ENCODE results near the gene KIF1C.

Gene KIF1C

GRCh38 chr17:4969047-4969550, 28.7 kb upstream of the KIF1C start:
- peak; percentile 22 for DNase-seq (ENCODE audit: low read depth)

- no peak for DNase-seq (ENCODE audit: low read depth)
These were observed 28.1 kb upstream of the KIF1C start for GRCh38 chr17:4969551-4970173.

- no peak for DNase-seq (ENCODE audit: low read depth)
These were observed 27.5 kb upstream of the KIF1C start for GRCh38 chr17:4970273-4970672.

DNA sequence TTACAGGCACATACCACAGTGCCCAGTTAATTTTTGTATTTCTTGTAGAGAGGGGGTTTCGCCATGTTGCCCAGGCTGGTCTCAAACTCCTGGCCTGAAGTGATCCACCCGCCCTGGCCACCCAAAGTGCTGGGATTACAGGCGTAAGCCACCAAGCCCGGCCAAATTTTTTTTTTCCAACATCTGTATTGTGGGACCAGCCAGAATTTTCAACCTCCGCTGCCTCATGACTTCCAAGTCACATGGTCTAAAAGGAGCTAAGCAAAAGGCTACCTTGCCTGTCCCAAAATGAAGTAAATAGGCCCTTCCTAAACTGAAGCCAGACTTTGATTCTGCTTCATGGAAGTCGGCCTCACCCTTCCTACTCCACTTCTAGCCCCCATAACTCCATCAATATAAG, 25.9 kb upstream of the KIF1C start:
- no peak for DNase-seq (ENCODE audit: low read depth)

- DNase-seq (ENCODE audit: low read depth): no peak
These were observed 25.4 kb upstream of the KIF1C start for GRCh38 chr17:4972322-4972721.

- no peak for DNase-seq (ENCODE audit: low read depth)
These were observed 25.0 kb upstream of the KIF1C start for GRCh38 chr17:4972752-4973151.

GRCh38 chr17:4973256-4974114, 24.3 kb upstream of the KIF1C start:
- no peak for DNase-seq (ENCODE audit: low read depth)

DNA sequence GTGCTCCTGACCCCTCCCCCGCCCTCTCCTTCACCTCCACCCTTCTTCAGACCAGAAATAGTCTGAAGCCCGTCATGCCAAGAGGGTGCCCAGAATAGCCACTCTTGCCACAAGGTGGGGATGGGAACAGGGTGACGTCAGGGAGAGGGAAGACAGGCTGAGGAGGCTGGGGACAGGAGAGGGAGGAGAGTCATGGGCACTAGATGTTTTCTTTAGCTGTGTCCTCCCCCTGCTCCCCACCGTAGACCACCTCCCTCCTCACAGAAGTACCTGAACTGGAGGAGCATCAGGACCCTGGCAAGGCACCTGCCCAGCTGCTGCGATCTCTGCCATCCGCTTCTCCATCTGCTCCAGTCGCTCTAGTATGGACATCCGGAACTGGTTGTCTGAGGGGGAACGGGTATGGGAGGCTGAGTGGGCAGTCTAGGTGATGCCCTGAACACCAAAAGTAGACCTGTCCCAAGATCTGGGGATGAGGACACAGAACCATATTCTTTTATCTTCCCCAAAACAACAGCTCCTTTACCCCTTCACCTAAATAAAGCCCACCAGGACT, 23.6 kb upstream of the KIF1C start:
- no peak for DNase-seq (ENCODE audit: low read depth)

DNA sequence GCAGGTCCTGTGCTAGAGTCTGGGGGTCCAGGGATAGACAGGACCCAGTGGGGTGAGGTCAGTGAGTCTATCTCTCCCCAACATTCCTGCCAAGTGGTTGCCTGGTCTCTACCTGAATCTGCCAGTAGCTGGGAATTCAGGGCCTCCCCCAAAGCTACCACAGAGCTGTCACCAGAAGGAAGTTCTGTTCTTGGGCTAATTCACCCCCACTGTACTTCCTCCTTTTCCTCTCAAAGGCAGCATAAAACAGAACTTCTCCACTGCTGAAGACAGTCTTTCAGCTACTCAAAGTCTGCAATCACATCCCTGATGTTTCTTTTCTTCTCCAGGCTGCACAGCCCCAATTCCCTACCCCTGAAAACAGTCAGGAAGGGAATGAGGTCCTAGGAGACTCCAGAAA, 19.0 kb upstream of the KIF1C start:
- no peak for DNase-seq (ENCODE audit: low read depth)

- no peak for DNase-seq (ENCODE audit: low read depth)
These were observed 17.0 kb upstream of the KIF1C start for GRCh38 chr17:4980644-4981216.

DNA sequence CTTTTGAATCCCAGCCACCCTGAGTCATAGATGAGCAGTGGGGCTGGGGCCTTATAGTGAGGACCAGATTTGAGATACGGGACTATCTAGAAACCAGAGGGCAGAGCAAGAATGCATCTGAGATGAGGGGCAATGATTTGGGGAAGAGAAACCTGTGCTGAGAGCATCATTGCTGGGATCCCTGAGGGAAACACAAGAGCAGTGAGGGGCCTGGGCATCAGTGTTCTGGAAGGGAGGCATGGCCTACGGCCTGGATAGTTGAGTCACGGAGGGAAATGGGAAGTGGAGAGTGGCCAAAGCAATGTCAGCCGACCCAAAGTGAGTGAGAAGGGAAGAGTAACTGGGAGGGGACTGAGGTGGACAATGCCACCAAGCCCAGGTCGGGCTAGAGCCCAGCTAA, 15.4 kb upstream of the KIF1C start:
- DNase-seq (ENCODE audit: low read depth): no peak

DNA sequence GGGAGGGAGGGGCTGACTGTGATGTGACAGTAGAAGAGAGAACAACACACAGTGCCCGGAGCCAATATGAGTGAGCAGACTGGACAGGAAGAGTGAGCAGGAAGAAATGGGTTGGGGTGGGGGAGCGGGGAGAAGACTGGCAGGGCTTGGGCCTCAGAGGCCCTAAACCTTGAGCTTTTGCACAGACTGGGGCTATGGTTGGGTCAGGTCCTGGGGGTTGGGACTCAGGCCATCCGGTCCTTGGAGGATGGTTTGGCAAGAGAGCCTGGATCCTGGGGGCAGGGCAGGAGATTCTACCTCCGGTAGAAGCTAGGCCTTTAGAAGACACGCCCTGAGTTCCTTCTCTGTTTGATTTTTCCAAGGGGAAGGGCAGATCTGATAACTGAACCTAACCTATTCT, 11.3 kb upstream of the KIF1C start:
- no peak for DNase-seq (ENCODE audit: low read depth)

DNA sequence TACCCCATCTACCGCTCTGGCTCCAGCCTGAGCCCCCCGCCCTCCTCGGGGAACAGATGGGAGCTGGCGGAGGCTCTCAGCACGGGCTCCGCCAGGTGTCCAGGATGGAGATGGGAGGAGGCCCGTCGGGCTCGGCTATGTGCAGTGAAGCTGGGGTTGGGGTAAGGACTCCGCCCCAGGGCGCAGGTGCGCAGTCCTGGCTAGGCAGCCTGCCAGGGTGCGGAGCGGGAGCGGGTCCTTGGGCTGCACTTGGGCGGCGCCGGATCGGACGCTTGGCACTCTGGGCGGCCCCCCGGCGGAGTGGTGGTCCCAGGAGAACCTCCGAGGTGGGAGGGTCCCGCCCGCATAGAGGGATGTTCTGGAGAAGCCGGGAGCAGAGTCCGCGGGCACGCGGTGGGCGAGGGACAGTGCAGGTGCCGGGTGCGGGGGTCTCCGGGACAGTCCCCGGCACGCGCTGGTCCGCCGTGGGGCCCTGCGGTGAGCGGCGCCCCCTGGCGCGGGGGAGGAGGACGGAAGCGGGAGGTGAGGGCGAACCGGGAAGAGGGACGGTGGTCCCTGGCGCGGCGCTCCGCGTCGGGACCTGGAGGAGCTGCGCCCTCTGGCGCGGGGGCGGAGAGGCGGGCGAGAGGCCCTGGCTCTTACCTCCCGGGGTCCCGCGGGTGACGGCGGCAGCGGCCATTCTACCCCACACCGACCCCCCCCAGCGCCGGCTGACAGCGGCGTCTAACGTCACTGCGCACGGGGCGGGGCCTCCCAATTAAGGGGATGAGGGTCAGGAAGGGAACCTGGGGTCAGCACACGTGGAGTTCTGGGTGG, 10.6 kb upstream of the KIF1C start, which contains the start of gene CAMTA2:
TSS of gene CAMTA2 (minus strand) at position 725 of the 816 bp plus-strand sequence. CDS start 1,453 bp downstream, outside the sequence.
- DNase-seq (ENCODE audit: low read depth): peak; percentile 78

- DNase-seq (ENCODE audit: low read depth): no peak
These were observed 9.8 kb upstream of the KIF1C start for GRCh38 chr17:4987767-4988567.

DNA sequence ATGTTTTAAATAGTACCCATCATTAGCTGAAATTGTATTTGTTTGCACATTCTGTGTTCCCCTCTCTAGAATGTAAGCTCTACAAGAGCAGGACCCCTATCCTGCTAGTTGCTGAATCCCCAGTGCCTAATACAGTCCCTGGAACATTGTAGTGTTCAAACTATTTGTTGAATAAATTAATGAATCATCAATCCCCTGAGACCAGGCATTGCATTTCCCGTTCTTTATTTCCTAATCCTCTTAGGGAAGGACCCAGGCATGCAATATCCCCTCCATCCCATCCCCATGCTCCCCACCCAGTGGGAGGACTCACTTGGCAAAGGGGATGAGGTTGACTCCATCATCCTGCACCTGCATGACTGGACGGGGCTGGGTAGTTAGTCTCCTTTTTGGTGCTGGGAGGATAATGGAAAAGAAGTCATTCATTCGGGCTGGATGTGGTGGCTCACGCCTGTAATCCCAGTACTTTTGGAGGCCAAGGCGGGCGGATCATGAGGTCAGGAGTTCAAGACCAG, 3.6 kb upstream of the KIF1C start:
- DNase-seq (ENCODE audit: low read depth): no peak

DNA sequence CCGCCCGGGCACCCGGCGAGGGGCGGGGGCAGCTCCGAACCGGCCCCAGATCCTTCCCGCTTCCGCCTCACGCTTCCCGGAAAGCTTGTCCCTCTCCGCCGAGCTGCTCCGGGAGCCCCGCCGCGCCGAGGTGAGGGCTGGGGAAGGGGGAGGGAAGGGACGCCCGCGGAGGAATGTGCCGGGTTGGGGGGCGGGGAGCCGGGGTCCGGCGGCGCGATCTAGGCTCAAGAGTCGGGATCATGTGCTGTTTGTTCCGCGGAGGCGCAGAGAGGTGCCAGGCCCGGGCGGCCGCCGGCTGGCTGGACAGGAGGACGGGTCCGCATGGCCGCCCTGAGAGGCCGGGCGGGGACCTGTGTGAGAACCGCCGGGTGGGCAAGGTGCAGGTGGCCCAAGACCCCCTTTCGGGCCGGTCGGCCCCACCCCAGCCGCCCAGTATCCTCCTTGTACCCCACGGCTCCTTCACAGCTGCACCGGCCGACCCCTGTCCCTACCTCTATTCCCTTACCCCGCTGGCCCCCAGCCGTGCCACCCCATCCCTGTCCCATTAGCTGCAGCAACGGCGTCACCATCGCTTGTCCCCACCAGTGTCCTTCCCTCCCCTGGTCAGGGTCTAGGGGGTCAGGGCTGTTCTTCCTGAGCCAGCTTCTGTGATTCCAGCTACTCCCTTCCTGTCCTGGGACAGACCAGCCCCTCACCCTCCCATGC, 429 bp downstream of the KIF1C start:
- DNase-seq (ENCODE audit: low read depth): no peak

DNA sequence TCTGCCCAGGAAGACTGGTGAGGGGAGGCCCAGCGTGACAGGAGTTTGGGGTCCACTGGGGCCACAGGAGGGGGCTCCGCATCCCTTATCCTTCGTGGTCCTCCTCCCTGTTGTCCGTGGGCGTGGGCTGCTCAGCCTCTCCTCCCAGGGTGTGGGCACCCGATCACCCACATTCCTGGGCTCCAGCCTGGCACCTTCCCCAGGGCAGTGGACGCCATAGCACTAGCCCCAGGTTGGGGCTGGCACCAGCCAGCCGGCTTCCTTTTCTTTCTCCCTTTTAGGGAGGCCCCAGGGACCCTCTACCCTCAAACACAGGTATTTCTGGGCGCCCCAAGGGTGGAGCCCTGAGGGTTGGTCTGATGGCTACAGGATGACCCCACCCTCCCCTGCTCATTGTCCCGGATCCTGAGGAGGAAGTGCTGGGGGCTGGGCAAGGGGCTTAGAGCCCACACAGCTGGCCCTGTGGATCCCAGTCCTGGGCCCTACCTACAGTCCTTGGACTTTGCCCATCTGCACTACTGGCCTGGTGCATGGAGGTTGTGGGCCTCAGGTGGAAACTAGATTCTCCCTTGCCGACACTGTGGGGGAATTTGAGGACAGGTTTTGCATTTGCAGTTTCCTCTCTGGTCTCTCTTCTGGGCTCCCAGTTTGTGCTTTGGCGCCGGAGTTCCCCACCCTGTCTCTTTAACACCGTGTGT, 1.1 kb downstream of the KIF1C start:
- DNase-seq (ENCODE audit: low read depth): no peak

GRCh38 chr17:4999430-5000093, 1.8 kb downstream of the KIF1C start:
- no peak for DNase-seq (ENCODE audit: low read depth)

GRCh38 chr17:5000237-5000639, 2.5 kb downstream of the KIF1C start:
- DNase-seq (ENCODE audit: low read depth): no peak

All from activated gamma-delta T cell treated with anti-CD3 and anti-CD28 coated beads, Interleukin-2, amount 50 U/mL, for 16 hours (primary cell).